Measurements from ENCODE around the gene LUC7L2. TPM values are rescaled to one million over a fixed set of nuclear protein-coding genes. Genes with fewer than 3 reads are reported as not detected.
"Not testable (repeated sequence)": the region's sequence is repeated elsewhere in the genome, so short reads cannot be mapped to it uniquely, and the experiment has no call there.

The LUC7L2 gene
- total RNA-seq, 1 experiment from 2014 or later: 81.2 TPM

DNA sequence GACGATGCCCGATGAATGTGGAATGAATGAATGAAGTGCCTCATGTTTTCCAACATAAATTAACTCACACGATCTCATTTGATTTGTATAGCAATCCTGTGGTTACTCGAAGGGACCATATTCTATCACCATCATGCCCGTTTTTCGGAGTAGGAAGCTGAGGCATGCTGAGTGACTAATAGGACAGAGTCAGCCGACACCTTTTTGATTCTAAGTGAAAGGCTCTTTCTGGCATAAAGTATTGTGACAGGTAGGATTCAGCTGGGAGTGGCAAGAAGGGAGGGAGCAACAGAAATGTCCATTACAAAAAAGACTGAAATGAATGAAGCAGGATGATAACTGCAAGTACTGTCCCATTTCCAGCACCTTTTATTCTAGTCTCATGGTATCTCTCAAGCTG, 68.1 kb downstream of the LUC7L2 start:
- no peak overlapping the region for H3K4ac ChIP-seq (ENCODE audit: low read depth, low read length)

DNA sequence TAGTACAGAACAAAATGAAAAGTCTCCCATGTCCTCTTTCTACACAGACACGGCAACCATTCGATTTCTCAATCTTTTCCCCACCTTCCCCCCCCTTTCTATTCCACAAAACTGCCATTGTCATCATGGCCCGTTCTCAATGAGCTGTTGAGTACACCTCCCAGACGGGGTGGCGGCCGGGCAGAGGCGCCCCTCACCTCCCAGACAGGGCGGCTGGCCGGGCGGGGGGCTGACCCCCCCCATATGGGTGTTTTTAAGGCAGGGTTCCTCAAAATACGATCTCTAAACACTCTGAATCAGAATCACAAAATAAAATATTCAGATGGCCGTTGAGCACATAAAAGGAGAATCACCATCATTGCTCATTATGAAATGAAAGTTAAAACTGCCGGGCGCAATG, 70.0 kb downstream of the LUC7L2 start:
- H3K23ac ChIP-seq (ENCODE audit: insufficient read length, low read depth, low read length); H4K5ac ChIP-seq (ENCODE audit: insufficient read length, low read depth, low read length); H3K27me3 Mint-ChIP-seq (ENCODE audit: low read depth); H3K14ac ChIP-seq (ENCODE audit: insufficient read depth, low read length); H3K56ac ChIP-seq (ENCODE audit: insufficient read length, low read depth, low read length); H2AK5ac ChIP-seq (ENCODE audit: insufficient read length, low read length); H3K18ac ChIP-seq (ENCODE audit: insufficient read length, low read depth, low read length); H4K8ac ChIP-seq (replicated peaks; ENCODE audit: insufficient read length, low read depth, low read length); H2AFZ ChIP-seq (ENCODE audit: low read length); DNase-seq; H3K27ac ChIP-seq (ENCODE audit: insufficient read length, low read depth, low read length); H3K4me2 ChIP-seq (ENCODE audit: insufficient read depth, insufficient read length, low read length); H2BK15ac ChIP-seq (ENCODE audit: low read depth, low read length); H3K23me2 ChIP-seq (ENCODE audit: insufficient read length, low read depth, low read length, poor library complexity, severe bottlenecking); H3K9ac ChIP-seq (ENCODE audit: extremely low read depth, insufficient read length, low read length); H2BK12ac ChIP-seq (ENCODE audit: insufficient read length, low read depth, low read length); H2BK120ac ChIP-seq (ENCODE audit: low read depth, low read length, poor library complexity, severe bottlenecking); H3K79me2 ChIP-seq (ENCODE audit: insufficient read depth, low read length); H3K9me3 Mint-ChIP-seq; H3K27me3 ChIP-seq (ENCODE audit: insufficient read depth, low read length); H4K20me1 ChIP-seq (ENCODE audit: control insufficient read depth, insufficient read depth, insufficient read length); H2BK5ac ChIP-seq (ENCODE audit: insufficient read length, low read length); H3K36me3 Mint-ChIP-seq (ENCODE audit: insufficient read depth in 1 of 3, low read depth in 3 of 3); H2BK20ac ChIP-seq (ENCODE audit: low read depth, low read length, poor library complexity, severe bottlenecking); H3K4me3 Mint-ChIP-seq; H3K4me1 ChIP-seq (ENCODE audit: insufficient read depth, low read length); H4K91ac ChIP-seq (ENCODE audit: insufficient read length, low read depth, low read length); H3K4ac ChIP-seq (ENCODE audit: low read depth, low read length); H3T11ph ChIP-seq (ENCODE audit: low read length); H3K79me1 ChIP-seq (ENCODE audit: insufficient read depth, low read depth, low read length, poor library complexity, severe bottlenecking); H3K9me3 ChIP-seq (ENCODE audit: control insufficient read depth, low read depth, low read length): not testable (repeated sequence)
- H3K4me1 Mint-ChIP-seq: peaks cover 9 to 18% of the 10 kb centered on the region in 2 experiments
- H3K27ac Mint-ChIP-seq: peak overlapping the region in 1 of 3 experiments; percentile 75; a peak in 1 of 7 replicates
- WGBS (ENCODE audit: extremely low coverage, insufficient read length, low lambda C conversion rate): no CpG with 5 or more reads among the region's 14 CpGs

More for the DNA sequence above, 68.1 kb downstream of the LUC7L2 start:
- no peak overlapping the region for H3K14ac ChIP-seq (ENCODE audit: insufficient read depth, low read length)
- H4K91ac ChIP-seq (ENCODE audit: insufficient read length, low read depth, low read length): no peak overlapping the region
- DNase-seq: no peak
- H3K9ac ChIP-seq (ENCODE audit: extremely low read depth, insufficient read length, low read length): no peak overlapping the region
- H3K4me1 Mint-ChIP-seq: peaks cover 4 to 11% of the 10 kb centered on the region in 2 experiments
- no peaks in the 10 kb centered on the region for H4K20me1 ChIP-seq (ENCODE audit: control insufficient read depth, insufficient read depth, insufficient read length)
- H3K27me3 Mint-ChIP-seq (ENCODE audit: low read depth): no peaks in the 10 kb centered on the region
- H2BK5ac ChIP-seq (ENCODE audit: insufficient read length, low read length): no peak overlapping the region
- H3K23me2 ChIP-seq (ENCODE audit: insufficient read length, low read depth, low read length, poor library complexity, severe bottlenecking): no peaks in the 10 kb centered on the region
- H3K27me3 ChIP-seq (ENCODE audit: insufficient read depth, low read length): no peaks in the 10 kb centered on the region
- no peak overlapping the region for H2BK120ac ChIP-seq (ENCODE audit: low read depth, low read length, poor library complexity, severe bottlenecking)
- H2AFZ ChIP-seq (ENCODE audit: low read length): no peak overlapping the region
- TF ChIP-seq, protein P1, sequence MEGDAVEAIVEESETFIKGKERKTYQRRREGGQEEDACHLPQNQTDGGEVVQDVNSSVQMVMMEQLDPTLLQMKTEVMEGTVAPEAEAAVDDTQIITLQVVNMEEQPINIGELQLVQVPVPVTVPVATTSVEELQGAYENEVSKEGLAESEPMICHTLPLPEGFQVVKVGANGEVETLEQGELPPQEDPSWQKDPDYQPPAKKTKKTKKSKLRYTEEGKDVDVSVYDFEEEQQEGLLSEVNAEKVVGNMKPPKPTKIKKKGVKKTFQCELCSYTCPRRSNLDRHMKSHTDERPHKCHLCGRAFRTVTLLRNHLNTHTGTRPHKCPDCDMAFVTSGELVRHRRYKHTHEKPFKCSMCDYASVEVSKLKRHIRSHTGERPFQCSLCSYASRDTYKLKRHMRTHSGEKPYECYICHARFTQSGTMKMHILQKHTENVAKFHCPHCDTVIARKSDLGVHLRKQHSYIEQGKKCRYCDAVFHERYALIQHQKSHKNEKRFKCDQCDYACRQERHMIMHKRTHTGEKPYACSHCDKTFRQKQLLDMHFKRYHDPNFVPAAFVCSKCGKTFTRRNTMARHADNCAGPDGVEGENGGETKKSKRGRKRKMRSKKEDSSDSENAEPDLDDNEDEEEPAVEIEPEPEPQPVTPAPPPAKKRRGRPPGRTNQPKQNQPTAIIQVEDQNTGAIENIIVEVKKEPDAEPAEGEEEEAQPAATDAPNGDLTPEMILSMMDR (conservative IDR thresholded peaks at IDR 0.05): no peak
- no CpG with 5 or more reads among the region's 7 CpGs for WGBS (ENCODE audit: extremely low coverage, insufficient read length, low lambda C conversion rate)
- H3T11ph ChIP-seq (ENCODE audit: low read length): no peak overlapping the region
- H3K36me3 Mint-ChIP-seq (ENCODE audit: insufficient read depth in 1 of 3, low read depth in 3 of 3): peaks cover 7 to 18% (median 7%) of the 10 kb centered on the region in 3 experiments; a peak in 4 of 7 replicates
- no peak overlapping the region for H2BK12ac ChIP-seq (ENCODE audit: insufficient read length, low read depth, low read length)
- no peak overlapping the region for H2BK15ac ChIP-seq (ENCODE audit: low read depth, low read length)
- H3K9me3 Mint-ChIP-seq: no peaks in the 10 kb centered on the region
- no peak overlapping the region for H3K4me3 Mint-ChIP-seq
- H3K4me2 ChIP-seq (ENCODE audit: insufficient read depth, insufficient read length, low read length): no peak overlapping the region
- no peak overlapping the region for H2AK5ac ChIP-seq (ENCODE audit: insufficient read length, low read length)
- H3K27ac ChIP-seq (ENCODE audit: insufficient read length, low read depth, low read length): no peak overlapping the region
- H3K79me2 ChIP-seq (ENCODE audit: insufficient read depth, low read length): no peaks in the 10 kb centered on the region
- H3K23ac ChIP-seq (ENCODE audit: insufficient read length, low read depth, low read length): no peak overlapping the region
- no peak overlapping the region for H4K8ac ChIP-seq (replicated peaks; ENCODE audit: insufficient read length, low read depth, low read length)
- no peak overlapping the region for H3K18ac ChIP-seq (ENCODE audit: insufficient read length, low read depth, low read length)
- H3K56ac ChIP-seq (ENCODE audit: insufficient read length, low read depth, low read length): no peak overlapping the region
- no peaks in the 10 kb centered on the region for H3K4me1 ChIP-seq (ENCODE audit: insufficient read depth, low read length)
- no peaks in the 10 kb centered on the region for H3K79me1 ChIP-seq (ENCODE audit: insufficient read depth, low read depth, low read length, poor library complexity, severe bottlenecking)
- no peak overlapping the region for H2BK20ac ChIP-seq (ENCODE audit: low read depth, low read length, poor library complexity, severe bottlenecking)
- H3K27ac Mint-ChIP-seq: no peak overlapping the region; a peak in 1 of 7 replicates
- no peaks in the 10 kb centered on the region for H3K9me3 ChIP-seq (ENCODE audit: control insufficient read depth, low read depth, low read length)
- no peak overlapping the region for H4K5ac ChIP-seq (ENCODE audit: insufficient read length, low read depth, low read length)
